Measurements from ENCODE around the gene CASP6. TPM values are rescaled to one million over a fixed set of nuclear protein-coding genes. Genes with fewer than 3 reads are reported as not detected.

Gene CASP6
- total RNA-seq, 4 donors from 2014 or later, result 10.8 to 24.2 (median 19.9) TPM

DNA sequence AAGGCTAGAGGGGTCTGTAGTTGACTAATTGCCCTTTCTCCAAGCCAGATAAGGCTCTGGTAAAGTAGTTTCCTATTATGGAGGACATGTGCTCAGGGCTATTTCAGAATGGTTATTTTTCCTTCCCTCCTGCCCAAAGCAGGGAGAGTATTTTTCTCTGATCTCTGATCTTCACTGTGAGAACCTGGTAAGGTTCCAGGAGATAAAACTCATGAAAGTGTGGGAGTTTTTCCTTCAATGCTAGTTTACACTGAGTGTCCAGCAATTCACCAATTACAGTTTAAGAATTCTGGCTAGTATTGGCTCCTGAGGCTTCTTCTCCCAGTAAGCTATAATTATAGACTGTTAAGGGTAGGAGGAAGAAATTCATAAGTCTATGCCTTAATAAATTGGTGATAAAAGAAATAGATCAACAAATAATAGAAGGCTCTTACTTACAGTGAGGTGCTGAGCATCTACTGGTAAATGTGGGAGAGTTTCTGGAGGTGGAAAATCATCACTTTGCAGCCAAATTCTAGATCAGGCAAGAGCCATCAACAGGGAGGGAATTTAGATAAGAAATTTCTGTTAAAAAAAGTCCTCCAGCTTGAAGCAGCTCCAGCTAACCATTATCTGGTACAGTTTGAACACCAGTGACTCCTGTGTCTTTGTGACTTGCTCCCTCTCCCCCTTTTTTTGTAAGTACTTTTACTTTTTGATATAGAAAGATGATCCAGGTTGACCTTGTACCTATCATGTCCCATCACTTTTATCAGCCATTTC is 30.9 kb downstream of the CASP6 start:
- no peak overlapping the region for H3K4me3 ChIP-seq (ENCODE audit: low read depth, poor library complexity, severe bottlenecking)
- TF ChIP-seq, protein P1, sequence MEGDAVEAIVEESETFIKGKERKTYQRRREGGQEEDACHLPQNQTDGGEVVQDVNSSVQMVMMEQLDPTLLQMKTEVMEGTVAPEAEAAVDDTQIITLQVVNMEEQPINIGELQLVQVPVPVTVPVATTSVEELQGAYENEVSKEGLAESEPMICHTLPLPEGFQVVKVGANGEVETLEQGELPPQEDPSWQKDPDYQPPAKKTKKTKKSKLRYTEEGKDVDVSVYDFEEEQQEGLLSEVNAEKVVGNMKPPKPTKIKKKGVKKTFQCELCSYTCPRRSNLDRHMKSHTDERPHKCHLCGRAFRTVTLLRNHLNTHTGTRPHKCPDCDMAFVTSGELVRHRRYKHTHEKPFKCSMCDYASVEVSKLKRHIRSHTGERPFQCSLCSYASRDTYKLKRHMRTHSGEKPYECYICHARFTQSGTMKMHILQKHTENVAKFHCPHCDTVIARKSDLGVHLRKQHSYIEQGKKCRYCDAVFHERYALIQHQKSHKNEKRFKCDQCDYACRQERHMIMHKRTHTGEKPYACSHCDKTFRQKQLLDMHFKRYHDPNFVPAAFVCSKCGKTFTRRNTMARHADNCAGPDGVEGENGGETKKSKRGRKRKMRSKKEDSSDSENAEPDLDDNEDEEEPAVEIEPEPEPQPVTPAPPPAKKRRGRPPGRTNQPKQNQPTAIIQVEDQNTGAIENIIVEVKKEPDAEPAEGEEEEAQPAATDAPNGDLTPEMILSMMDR (IDR thresholded peaks at IDR 0.05), result no peak
- no peak for TF ChIP-seq POLR2A (IDR thresholded peaks at IDR 0.05)
- intact Hi-C loops (cut with DNase I; ENCODE audit: low total_unique reads), result no loop called here

DNA sequence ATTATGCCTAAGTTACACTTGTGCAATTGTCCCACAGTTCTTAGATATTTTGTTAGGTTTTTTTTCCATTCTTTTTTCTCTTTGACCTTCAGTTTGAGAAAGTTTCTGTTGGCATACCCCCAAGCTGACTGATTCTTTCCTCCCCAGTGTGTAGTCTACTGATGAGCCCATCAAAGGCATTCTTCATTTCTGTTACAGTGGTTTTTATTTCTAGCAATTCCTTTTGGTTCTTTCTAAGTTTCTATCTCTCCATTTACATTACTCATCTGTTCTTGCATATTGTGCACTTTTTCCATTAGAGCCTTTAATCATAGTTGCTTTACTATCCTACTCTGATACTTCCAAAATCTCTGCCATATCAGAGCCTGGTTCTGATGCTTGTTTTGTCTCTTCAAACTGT is 31.9 kb downstream of the CASP6 start:
- no peak for DNase-seq (ENCODE audit: low spot score in 2 of 2)
- TF ChIP-seq POLR2A (IDR thresholded peaks at IDR 0.05), result no peak
- TF ChIP-seq, protein P1 (IDR thresholded peaks at IDR 0.05), result no peak
- intact Hi-C loops (cut with DNase I; ENCODE audit: low total_unique reads), result no loop called here
- H3K4me3 ChIP-seq (ENCODE audit: low read depth, poor library complexity, severe bottlenecking), result no peak overlapping the region

More for the DNA sequence above, 30.9 kb downstream of the CASP6 start:
- DNase-seq (ENCODE audit: low spot score in 2 of 2), result no peak

DNA sequence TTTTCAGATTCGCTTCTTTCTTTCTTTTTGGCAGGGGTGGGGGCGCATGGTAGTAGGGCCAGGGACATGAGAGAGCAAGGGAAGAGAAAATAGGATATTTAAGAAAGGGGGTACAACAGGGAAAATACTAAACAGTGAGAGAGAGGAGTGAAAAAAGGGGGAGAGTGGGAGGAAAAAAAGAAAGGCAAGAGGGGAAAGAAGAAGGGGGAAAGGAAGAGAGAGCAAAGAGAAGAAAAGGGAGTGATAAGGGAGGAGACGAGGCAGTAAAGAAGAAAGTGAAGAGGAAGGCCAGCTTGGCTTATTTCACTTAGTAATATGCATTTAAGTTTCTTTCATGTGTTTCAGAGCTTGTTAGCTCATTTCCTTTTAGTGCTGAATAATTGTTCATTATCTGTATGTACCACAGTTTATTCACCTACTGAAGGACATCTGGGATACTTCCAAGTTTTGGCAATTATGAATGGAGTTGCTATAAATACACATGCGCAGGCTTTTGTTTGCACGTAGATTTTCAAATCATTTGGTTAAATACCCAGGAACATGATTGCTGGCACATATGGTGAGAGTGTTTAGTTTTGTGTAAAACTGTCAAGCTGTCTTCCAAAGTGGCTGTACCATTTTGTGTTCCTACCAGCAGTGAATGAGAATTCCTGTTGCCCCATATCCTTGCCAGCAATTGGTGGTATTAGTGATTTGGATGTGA is 37.3 kb downstream of the CASP6 start:
- 84 to 91% methylated on average over 5 of the region's 5 CpGs for WGBS, 2 donors
- intact Hi-C loops (cut with DNase I; ENCODE audit: low total_unique reads), result no loop called here
- H3K4me3 ChIP-seq (ENCODE audit: low read depth, poor library complexity, severe bottlenecking), result no peak overlapping the region
- no peak for DNase-seq (ENCODE audit: low spot score in 2 of 2)
- TF ChIP-seq, protein P1 (IDR thresholded peaks at IDR 0.05), result no peak
- TF ChIP-seq POLR2A (IDR thresholded peaks at IDR 0.05), result no peak

DNA sequence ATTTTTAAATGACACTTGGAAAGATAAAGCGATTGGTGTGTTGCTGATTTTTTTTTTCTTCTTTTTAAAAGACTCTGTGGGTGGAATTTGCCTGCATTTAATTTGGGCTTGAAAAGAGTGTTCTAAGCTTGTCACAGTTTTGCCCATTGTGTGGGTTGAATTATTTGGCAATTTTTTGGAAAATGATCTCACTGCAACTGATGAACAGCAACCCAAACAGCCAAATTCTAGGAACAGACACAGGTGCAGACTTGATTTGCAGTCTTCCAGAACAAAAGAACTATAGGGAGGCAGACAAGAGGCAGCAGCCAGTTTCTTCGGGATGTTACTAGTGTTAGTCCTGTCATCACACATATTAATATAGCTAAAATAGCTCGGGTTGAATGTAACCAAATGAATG is 40.5 kb downstream of the CASP6 start:
- TF ChIP-seq POLR2A (IDR thresholded peaks at IDR 0.05), result no peak
- TF ChIP-seq, protein P1 (IDR thresholded peaks at IDR 0.05), result no peak
- intact Hi-C loops (cut with DNase I; ENCODE audit: low total_unique reads), result no loop called here
- no peak overlapping the region for H3K4me3 ChIP-seq (ENCODE audit: low read depth, poor library complexity, severe bottlenecking)
- DNase-seq (ENCODE audit: low spot score in 2 of 2), result no peak
- WGBS, 2 donors, result 25 to 41% methylated on average over 3 of the region's 3 CpGs

DNA sequence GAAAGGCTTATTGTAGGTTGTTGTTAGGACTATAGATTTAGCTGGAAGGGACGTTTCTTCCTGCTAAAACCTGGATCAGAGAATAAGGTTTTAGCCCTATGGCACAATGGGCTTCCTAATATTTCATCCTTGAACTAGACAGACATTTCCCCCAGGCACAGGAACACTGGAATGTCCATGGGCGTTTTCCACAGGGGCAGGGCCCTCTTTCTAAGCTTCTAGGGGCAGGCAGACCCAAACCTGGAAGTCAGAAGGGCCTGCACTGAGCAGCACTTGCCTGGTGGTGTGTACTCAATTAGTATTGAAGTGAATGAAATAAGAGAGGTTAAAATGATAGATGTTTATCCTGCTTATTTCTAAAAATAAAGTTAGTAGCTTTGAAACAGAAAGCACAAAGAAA is 41.1 kb downstream of the CASP6 start:
- WGBS, 2 donors, result 59 to 64% methylated on average over 2 of the region's 2 CpGs
- no peak for DNase-seq (ENCODE audit: low spot score in 2 of 2)
- intact Hi-C loops (cut with DNase I; ENCODE audit: low total_unique reads), result no loop called here
- no peak for TF ChIP-seq POLR2A (IDR thresholded peaks at IDR 0.05)
- TF ChIP-seq, protein P1 (IDR thresholded peaks at IDR 0.05), result no peak
- H3K4me3 ChIP-seq (ENCODE audit: low read depth, poor library complexity, severe bottlenecking), result no peak overlapping the region
